Hair follicle dermal papilla cell (primary cell): ENCODE results near the gene VDAC1. TPM values are rescaled to one million over a fixed set of nuclear protein-coding genes. Genes with fewer than 3 reads are reported as not detected.

ENCODE experiments used
- total RNA-seq: library from RNA; depleted of rRNA; stranded (reverse); fragments of >200 nt; gene quantifications from 2 replicates; pipeline ENCODE4 v1.2.3, GENCODE V29; 2012

VDAC1 gene, protein sequence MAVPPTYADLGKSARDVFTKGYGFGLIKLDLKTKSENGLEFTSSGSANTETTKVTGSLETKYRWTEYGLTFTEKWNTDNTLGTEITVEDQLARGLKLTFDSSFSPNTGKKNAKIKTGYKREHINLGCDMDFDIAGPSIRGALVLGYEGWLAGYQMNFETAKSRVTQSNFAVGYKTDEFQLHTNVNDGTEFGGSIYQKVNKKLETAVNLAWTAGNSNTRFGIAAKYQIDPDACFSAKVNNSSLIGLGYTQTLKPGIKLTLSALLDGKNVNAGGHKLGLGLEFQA
- 201 and 205 TPM in 2 replicates for total RNA-seq

DNA sequence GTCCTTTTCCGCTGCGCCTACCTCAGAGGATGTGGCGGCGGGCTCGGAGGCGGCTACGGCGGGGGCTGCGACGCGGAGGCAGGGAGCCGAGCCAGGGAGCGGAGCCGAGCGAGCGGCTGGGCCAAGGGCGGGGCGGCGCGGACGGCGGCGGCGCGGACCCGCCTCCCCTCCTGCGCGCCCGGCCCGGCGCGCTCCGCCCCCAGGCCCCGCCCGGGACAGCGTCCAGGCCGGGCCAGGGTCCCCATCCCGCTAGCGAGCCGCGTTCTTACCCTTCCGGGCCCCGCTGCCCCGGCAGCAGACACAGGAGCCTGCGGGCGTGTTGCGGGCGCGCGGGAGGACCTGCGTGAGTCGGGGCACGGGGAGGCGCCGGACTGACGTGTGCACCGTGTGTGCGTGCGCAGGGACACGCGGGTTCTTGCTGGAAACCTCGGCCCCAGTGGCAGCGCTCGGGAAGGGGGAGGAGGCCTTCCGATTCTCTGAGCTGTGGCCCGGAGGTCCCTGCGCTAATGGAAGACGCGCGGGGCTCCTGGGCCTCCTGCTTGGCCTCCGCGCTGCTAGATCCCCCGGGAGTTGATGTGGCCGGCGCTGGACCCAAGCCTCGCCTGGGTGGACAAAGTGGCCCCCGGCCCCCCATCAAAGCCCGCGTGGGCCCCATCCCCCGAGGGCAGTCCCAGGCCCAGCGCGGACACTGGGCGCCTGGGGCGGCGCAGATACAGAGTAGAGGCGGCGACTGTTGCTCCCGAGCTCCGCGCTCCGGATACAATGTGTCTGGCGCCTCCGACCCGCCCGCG lies at the start of gene VDAC1:
Gene VDAC1 (minus strand): TSS at position 350 of the 791 bp plus-strand sequence. CDS start 11,963 bp downstream, outside the sequence.

DNA sequence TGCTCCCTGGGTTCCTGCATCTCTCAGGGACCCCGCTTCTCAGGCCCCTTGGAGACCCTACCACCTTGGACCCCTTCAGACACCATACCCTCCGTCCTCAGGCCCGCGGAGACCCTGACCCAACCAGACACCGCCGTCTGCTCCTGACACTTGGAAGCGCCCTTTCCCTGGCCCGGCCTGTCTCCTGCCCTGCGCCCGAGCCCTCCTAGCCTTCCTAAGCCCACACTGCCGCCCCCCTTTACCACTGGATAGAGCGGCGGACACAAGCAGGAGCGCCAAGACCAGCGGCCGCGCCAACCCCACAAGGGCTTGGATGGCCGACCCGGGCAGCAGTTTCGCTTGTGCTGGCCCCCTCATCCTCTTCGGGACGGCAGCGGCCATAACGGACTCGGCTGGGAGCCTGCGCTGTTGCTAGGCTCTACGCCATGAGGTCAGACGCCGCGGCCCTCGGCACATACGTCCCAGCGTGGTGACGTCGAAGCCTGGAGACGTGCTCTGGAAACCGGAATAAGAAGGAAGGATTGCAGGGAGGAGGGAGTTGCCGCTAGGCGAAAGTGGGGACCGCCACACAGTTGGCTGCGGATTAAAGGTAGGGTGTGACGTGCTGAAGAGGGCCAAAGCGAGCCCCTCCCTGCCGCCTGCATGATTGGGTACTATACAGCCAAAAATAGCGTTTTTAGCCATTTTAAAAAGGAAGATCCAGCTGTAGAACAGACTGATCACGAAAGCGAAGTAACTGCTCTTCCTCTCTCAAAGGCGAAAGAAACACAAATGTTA lies 36.4 kb downstream of the VDAC1 start, which contains the start of gene C5orf15:
Gene C5orf15 (minus strand): TSS at position 422 of the 777 bp plus-strand sequence. CDS start 41 bp downstream, at position 381.

Other genes with a start within 250 kb of the VDAC1 start
- gene C5orf15, start 36.4 kb downstream of the VDAC1 start, total RNA-seq, result 79.3 and 109 TPM in 2 replicates
- gene TCF7, start 109.7 kb upstream of the VDAC1 start, total RNA-seq, result 0.85 and 1.6 TPM in 2 replicates
- gene SKP1, start 172.0 kb upstream of the VDAC1 start, total RNA-seq, result 81.0 and 147 TPM in 2 replicates
- 81.8 and 98.4 TPM in 2 replicates for gene PPP2CA, start 221.1 kb upstream of the VDAC1 start, total RNA-seq